ENCODE data around the gene MAP9.
"Not testable (repeated sequence)": the region's sequence is repeated elsewhere in the genome, so short reads cannot be mapped to it uniquely, and the experiment has no call there.

MAP9 gene

DNA sequence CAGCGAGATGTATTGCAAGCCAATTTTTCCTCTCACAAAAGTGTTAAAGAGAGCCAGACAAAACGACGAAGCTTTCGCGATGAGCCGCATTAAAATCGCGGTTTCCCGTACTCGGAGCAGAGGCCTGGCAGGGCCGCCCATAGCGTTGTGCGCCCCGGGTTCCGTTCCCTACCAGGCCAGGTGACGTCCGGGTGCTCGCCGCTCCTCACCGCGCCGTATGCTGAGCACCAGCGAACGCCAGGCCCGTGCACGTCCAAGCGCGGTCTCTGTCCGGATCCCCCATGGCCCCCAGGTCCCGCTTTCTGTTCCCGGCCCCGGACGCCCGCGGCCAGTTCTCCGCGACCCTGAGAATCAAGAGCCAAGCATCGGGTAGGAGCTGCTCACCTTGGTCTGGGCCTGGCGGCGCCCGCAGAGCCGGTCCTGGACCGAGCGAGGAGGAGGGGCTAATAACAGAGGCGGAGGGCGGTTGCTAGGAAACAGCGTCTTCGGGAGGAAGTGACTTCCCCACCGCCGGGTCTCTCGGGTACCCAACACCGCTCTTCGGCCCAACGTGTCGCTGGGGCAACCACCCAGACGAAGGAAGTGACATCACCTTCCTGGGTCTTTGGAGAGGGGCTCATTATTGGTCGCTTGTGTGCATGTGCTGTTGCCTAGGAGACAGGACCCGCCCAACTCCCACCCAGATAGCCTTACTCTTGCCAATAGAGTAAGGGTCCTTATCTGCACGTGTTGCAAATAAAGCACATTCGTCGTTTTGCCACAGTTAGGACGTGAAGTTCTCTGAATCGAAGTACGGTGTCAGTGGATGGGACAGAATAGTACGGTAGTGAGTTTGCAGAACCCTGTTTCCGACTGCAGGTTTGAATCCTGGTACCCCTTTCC is at the start of gene MAP9:
Gene MAP9 (minus strand): TSS at position 579 of the 882 bp plus-strand sequence. CDS start 1,115 bp downstream, outside the sequence.
- DNase-seq: peak; percentile 94

DNA sequence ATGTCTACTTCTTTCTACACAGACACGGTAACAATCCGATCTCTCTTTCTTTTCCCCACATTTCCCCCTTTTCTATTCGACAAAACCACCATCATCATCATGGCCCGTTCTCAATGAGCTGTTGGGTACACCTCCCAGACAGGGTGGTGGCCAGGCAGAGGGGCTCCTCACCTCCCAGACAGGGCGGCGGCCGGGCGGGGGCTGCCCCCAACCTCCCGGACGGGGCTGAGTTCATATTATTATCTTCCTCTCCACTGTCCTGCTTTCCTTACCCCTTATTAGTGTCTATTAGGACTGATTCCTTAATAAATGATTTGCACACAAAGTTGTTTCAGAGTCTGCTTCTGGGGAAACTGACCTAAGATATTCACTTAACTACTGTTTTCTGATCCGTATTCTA is 48.0 kb upstream of the MAP9 start:
- not testable (repeated sequence) for DNase-seq

DNA sequence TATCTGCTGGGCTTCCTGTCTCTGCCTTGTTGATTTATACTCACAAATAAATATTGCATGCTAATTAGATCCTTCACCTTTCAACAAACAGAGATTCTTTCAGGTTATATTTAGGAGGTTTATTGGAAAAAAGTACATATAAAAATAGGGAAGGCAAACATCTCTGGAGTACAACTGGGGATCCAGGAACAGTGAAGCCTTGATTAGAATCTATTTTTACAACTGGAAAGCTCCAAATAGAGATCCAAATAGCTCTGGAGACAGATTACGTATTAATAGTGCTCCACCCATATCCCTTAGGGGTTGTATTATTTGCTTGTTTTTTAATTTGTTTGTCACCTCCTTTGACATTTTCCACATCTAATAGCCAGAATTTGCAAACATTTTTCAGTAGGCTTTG is 46.9 kb upstream of the MAP9 start:
- no peak for DNase-seq

- no peak for DNase-seq
Observed at GRCh38 chr4:155419266-155419665, 42.5 kb upstream of the MAP9 start.

DNA sequence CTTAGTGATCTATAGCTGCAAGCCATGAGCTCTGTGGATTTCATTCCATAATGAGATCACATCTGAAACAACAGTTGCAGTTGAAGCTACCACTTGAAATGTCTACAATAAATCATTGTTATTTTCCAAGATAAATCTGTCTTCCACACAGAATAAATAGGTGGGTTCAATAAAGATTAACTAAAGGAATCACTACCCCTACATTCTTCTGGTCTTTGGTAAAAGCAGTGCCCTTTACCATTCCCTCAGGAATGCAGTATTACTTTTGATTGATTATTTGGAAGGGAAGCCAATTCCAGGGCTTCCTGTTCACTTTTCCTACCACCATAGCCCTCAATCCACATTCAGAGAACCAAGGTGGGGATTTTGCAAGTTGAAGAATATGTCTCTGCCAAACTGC is 38.9 kb upstream of the MAP9 start:
- no peak for DNase-seq

DNA sequence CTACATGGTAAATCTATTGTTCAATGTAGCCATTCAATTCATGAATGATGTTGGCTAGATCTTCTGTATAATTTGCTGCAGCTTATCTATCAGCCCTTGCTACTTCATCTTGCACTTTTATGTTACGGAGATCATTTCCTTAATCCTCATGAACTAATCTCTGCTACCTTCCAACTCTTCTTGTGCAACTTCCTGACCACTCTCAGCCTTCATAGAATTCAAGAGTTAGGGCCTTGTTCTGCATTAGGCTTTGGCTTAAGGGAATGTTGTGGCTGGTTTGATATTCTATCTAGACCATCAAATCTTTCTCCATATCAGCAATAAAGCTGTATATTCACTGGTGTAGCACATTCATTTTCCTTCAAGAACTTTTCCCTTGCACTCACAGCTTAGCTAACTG is 36.7 kb upstream of the MAP9 start:
- DNase-seq: no peak

DNA sequence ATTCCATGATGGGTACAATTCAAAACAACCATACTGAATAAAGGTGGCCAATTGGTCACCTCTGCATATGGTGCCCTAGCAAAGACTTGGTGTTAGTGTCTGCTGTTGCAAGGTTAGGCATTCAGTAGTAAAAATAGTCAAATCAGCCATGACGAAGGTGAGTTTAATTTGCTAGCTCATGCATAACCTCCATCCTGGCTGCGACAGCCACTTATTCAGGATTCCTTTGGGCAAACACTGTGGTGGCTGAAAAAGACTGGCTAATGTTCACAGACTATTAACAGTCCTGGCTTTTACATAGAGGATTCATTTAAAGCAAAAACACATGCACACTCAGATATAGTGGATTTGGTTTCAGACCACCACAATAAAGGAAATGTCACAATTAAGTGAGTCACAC is 34.8 kb upstream of the MAP9 start:
- DNase-seq: no peak

DNA sequence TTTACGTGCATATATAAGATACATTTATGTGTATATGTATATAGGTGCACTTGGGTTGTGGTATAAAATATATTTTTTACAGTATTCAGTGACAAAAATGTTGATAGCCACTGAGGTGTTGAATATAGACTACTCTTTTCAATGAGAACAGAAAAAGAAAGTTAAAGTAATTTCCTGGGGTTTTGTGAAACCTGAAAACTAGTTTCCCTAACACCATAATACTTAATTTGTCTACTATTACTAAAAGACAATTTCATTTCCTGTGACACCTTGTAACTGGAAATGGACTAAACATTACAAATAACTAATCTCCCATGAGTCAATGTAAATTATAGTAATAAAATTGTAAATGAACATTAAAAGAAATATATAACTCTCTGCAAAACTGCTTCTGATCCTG is 32.0 kb upstream of the MAP9 start:
- no peak for DNase-seq

DNA sequence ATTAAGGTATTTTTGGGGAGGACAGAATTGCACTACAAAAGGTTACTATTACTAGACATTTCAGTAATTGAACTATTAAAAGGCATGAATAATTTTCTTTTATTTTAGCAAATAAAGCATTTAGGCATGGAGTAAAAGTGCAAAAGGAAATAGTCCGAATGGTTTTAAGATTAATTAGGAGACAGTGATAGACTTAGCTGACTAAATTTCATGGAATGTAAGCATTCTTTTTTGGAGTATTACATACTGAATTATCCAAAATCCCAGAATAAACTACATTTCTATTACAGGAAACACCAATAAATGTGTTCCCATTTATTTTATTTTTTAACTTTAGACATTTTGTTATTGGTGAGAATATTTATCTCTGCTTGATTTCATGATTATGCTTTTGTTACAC is 30.7 kb upstream of the MAP9 start:
- no peak for DNase-seq

GRCh38 chr4:155405059-155405458 is 28.3 kb upstream of the MAP9 start:
- no peak for DNase-seq

- DNase-seq: no peak
Observed at GRCh38 chr4:155403886-155404285, 27.1 kb upstream of the MAP9 start.

GRCh38 chr4:155402941-155403340 is 26.2 kb upstream of the MAP9 start:
- no peak for DNase-seq

DNA sequence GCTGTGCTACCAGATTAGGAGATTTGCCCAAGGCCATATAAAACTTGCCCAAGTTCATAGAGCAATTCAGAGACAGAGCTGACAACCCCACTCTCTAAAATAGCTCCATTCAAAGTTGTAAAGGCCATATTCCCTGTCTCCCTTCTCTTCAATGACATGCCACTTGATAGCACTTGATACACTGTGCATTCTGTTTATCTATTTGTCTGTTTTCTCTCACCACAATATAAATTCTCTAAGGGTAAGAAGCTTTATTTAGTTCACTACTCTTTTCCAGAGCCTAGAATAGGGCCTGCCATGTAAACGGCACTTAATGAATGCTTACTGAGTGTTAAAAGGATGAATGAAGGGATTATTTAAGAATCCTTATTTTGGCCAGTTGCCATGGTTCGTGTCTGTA is 24.1 kb upstream of the MAP9 start:
- DNase-seq: no peak

DNA sequence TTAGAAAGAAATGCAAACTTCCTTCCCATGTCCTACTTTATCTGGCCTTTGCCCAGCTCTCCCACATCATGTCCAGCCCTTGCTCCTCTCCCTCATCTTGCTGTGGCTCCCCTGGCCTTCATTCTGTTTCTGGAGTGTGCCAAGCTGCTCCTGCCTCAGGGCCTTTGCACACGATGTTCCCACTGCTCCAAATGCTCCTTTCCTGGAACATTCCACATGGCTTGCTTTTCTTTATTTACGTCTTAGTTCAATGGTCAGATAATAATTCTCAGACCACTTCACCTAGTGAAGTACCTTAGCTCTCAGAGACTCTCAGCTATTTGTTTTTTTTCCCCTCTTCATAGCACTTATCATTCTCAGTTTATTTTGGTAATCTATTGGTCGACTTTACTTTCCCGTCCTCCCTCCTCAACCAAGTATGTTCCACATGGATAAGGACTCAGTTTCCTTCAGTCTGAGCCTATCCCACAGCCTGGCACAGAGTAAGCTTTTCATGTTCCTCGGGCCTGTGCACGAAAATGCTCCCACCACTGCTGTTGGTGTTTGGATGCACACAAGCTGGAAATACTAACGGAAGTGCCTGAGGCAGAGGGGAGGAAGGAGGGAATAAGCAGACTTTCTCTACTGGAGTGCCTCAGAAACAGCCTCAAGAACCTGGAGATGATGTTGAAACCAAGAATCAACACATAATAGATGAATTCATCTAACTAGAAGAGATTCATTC is 23.4 kb upstream of the MAP9 start:
- no peak for DNase-seq

DNA sequence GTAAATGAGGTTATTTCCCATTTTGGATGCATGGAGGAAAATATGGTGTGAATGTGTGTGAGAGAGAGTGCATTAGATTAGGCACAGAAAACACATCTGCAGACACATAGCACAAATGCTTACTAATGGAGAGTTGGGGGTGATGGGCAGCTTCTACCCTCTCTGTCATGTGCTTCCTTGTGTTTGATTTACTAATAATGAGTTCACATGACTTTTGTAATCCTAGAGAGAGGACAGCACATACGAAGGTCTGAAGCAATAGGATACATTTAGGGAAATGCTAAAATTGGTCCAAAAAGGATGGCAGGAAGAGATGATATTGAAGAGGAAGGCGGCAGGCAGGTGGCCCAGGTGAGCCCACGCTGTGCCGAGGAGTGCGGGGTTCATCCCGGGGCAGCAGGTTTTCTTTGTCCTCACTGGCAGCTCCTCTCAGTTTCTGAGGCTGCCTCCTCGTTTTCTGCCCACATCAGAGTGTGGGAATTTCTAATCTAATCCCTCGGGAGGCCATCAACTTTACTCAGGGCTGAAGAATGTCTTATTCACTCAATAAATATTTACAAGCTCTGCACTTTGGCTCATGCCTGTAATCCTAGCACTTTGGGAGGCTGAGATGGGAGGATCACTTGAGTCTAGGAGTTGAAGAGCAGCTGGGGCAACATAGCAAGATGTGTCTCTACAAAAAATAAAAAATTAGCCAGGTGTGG is 15.9 kb upstream of the MAP9 start:
- no peak for DNase-seq

GRCh38 chr4:155391932-155392331 is 15.2 kb upstream of the MAP9 start:
- no peak for DNase-seq

- no peak for DNase-seq
Observed at GRCh38 chr4:155388162-155388561, 11.4 kb upstream of the MAP9 start.

DNA sequence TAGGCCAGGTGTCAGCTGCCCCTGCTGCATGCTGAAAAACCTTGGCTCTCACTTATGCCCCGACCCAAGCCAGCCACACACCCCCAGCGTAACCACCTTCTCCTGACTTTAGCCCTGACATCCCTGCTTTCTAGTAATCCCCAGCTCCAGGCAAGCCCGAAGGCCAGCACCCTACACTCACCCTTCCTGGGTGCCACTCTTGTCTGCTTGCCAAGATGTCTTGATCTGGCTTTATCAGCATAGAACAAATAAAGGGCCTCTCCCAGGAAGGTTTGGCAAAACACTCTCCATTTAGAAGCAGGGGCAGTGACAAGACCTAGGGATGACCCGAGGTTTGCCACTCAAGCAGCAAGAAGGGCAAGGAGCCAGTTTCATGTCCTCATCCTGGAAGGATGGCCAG is 6.8 kb upstream of the MAP9 start:
- DNase-seq: no peak

DNA sequence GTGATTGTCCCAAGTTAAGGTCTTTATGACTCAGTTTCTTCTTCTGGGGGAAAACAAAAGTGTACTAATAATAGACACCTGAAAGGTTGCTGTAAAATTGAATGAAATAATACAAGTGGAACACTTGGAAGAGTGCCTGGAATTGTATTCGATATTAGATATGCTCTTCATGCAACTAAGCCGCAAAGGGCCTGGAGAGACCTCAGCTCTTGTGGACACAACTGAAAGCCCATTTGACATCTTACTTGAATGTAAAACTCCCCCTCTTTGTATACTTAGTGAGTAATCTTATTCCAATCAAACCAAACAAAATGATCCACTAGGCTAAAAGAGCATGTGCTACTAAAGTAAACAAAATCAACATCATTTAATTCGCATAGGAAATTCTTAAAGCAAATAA is 511 bp upstream of the MAP9 start:
- DNase-seq: no peak

GRCh38 chr4:155371432-155372043 is 5.2 kb downstream of the MAP9 start:
- DNase-seq: no peak

DNA sequence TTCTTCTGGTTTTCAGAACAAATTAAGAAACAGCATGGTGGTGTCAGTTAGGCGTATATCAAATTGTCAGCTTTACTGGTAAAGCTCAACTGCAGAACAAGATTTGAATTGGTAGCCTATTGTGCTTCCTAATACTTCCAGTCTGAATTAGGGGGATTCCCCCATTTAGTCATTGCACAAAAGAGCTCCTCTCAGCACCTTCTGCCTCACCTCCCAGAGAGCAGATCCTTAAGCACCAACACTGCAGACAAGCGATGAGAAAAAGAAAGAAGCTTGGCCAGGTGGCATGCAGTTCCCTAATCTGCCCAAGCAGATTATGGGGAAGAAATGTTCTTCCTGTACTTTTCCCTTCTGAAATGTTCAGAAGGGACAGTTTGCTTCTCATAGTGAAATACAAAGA is 9.2 kb downstream of the MAP9 start:
- no peak for DNase-seq

DNA sequence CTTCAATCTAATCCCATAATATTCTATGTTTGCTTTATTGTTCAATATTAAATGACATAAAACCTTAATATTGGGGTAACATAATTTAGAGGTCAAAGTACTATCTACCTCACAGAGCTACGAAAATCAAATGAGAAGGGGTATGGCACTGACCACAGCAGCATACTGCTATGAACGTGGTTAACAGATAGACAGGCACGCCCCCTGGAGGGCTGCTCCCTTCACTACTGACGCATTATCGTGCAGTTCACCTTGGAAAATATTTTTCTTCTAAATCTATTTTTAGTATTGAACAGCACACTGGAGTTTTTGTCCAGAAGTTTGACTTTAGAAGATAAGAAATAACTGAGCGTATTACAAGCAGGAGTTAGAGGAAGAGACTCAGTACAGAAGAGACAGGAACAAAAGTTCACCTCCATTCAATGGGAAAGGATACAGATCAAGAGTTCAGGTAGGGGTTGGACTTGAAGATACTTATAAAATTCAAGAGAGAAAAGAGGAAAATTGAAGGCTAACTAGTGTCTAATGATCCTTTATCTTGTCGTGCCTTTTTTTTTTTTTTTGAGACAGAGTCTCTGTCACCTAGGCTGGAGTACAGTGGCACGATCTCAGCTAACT is 22.7 kb downstream of the MAP9 start:
- peak; percentile 70 for DNase-seq

GRCh38 chr4:155342142-155342541 is 34.6 kb downstream of the MAP9 start:
- no peak for DNase-seq
